ENCODE results near the gene AGBL1. TPM values are rescaled to one million over a fixed set of nuclear protein-coding genes. Genes with fewer than 3 reads are reported as not detected.

Gene AGBL1
- total and polyA plus RNA-seq, 2 donors (not counting 3 experiments of a cell fraction or from before 2014, with no cell fraction given): not detected

DNA sequence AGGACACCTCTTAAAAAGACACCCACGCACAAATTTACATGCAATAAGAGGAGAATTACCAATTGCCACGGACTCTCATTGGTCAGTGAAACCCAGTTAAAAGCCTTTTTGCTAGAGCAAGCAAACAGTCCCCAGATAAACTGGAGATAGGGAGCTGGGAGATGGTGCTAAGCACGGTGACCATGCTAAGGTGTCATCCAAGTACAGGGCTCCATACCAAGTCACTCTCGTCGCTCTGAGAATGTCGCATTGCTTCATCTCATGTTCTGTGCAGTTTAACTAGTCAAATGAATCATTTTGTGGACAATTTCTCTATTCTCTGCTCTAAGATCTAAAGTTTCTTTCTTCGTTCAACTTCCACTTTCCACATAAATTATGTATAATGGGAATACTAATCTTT, 581.9 kb downstream of the AGBL1 start:
- Histone ChIP-seq H3K27me3 (ENCODE audit: control insufficient read depth in 2 of 2, insufficient read depth in 2 of 2, low read length in 2 of 2) (no peaks in the 10 kb centered on the region), H3K4me3 (replicated peaks in 1 of 3; ENCODE audit: insufficient read depth in 1 of 3, low read depth in 1 of 3, low read length in 3 of 3) (no peak overlapping the region), H3K9me1 (replicated peaks; ENCODE audit: control insufficient read depth, extremely low read depth, insufficient read depth, low read length) (no peaks in the 10 kb centered on the region), H3K9me3 (replicated peaks; ENCODE audit: control insufficient read depth, insufficient read depth, low read length) (peaks cover 2% of the 10 kb centered on the region), H3K4me1 (ENCODE audit: control insufficient read depth, extremely low read depth, insufficient read depth, low read length) (no peaks in the 10 kb centered on the region), H3K9ac (replicated peaks; ENCODE audit: extremely low read depth, insufficient read depth, low read length) (no peak overlapping the region), H4K20me1 (replicated peaks; ENCODE audit: control insufficient read depth, extremely low read depth, insufficient read depth, low read length) (no peaks in the 10 kb centered on the region), H3K4me2 (ENCODE audit: insufficient read depth, low read length) (no peak overlapping the region), H3K27ac (ENCODE audit: insufficient read depth, low read depth, low read length) (no peak overlapping the region), H3K36me3 (ENCODE audit: control insufficient read depth in 2 of 2, extremely low read depth in 1 of 2, insufficient read depth in 2 of 2, low read length in 2 of 2) (no peaks in the 10 kb centered on the region), H3K79me2 (ENCODE audit: control insufficient read depth, insufficient read depth, low read length) (no peaks in the 10 kb centered on the region), H2AFZ (ENCODE audit: low read depth, low read length) (no peak overlapping the region)
- FAIRE-seq: no peak
- no peak for DNase-seq (ENCODE audit: low read depth, low spot score)
- TF ChIP-seq EZH2 (IDR thresholded peaks at IDR 0.05; ENCODE audit: borderline replicate concordance, low read depth, low read length, severe bottlenecking) (no peak), POLR2A (IDR thresholded peaks at IDR 0.05; ENCODE audit: low read depth, low read length) (no peak), GATA2 (IDR thresholded peaks at IDR 0.05; ENCODE audit: insufficient read depth, insufficient read length, low read depth, low read length) (no peak), JUN (IDR thresholded peaks at IDR 0.05; ENCODE audit: borderline replicate concordance, insufficient read depth, insufficient read length, low read depth) (no peak), MYC (IDR thresholded peaks at IDR 0.05; ENCODE audit: low read depth, low read length) (no peak), FOS (IDR thresholded peaks at IDR 0.05; ENCODE audit: borderline replicate concordance, insufficient read depth, low read length) (no peak)
- TF ChIP-seq, protein P1, sequence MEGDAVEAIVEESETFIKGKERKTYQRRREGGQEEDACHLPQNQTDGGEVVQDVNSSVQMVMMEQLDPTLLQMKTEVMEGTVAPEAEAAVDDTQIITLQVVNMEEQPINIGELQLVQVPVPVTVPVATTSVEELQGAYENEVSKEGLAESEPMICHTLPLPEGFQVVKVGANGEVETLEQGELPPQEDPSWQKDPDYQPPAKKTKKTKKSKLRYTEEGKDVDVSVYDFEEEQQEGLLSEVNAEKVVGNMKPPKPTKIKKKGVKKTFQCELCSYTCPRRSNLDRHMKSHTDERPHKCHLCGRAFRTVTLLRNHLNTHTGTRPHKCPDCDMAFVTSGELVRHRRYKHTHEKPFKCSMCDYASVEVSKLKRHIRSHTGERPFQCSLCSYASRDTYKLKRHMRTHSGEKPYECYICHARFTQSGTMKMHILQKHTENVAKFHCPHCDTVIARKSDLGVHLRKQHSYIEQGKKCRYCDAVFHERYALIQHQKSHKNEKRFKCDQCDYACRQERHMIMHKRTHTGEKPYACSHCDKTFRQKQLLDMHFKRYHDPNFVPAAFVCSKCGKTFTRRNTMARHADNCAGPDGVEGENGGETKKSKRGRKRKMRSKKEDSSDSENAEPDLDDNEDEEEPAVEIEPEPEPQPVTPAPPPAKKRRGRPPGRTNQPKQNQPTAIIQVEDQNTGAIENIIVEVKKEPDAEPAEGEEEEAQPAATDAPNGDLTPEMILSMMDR (IDR thresholded peaks at IDR 0.05; ENCODE audit: extremely low read depth in 1 of 2, insufficient read depth in 1 of 2, low read depth in 1 of 2, low read length in 2 of 2): no peak
- TF ChIP-seq, protein P2, sequence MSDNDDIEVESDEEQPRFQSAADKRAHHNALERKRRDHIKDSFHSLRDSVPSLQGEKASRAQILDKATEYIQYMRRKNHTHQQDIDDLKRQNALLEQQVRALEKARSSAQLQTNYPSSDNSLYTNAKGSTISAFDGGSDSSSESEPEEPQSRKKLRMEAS (IDR thresholded peaks at IDR 0.05; ENCODE audit: insufficient read depth, insufficient read length): no peak
- POLR2A ChIA-PET: no interaction called here
- intact Hi-C loops (cut with micrococcal nuclease) (no loop called here), dilution Hi-C loops (cut with MboI; ENCODE audit: extremely low pct_ligation_motif_present, low sequenced_read_pairs) (no loop called here)
- no TSS peak for BruUV-seq (replicated peaks)
- CTCF ChIA-PET: no interaction called here

Measured in endothelial cell of umbilical vein (primary cell).